H1 (cell line): Measurements from ENCODE around the gene TMEM54. TPM values are rescaled to one million over a fixed set of nuclear protein-coding genes. Genes with fewer than 3 reads are reported as not detected.

ENCODE experiments used
- CHD7 ChIP-seq: fragments of 300-600 bp; sonication (generic); IDR thresholded peaks from 2 replicates; pipeline ENCODE4 v1.7.1; 2012; ENCODE audit warnings: low read length, moderate library complexity, mild to moderate bottlenecking, inconsistent platforms; ENCODE audit not compliant: insufficient replicate concordance
- polyA plus RNA-seq, 7 experiments: library from polyadenylated mRNA; depleted of rRNA in 3 of 7; stranded (reverse) in 5 of 7; unstranded in 2 of 7; fragments of >200 nt in 5 of 7; fragments of 200-250 nt in 2 of 7; gene quantifications; 1 replicate in 5 of 7; 2 replicates in 1 of 7; 4 replicates in 1 of 7; pipeline versions ENCODE4 v1.2.1 to v1.2.3, GENCODE V29; 2011 to 2013; ENCODE audit warnings: missing spikeins in 2 of 7, mixed read lengths in 2 of 7
- total RNA-seq: library from RNA; stranded (reverse); fragmentation: NEBNext Ultra II Directional; extraction: Animal tissue kit (Norgen Biotek cat#: 25700); gene quantifications from 2 replicates; pipeline ENCODE4 v1.2.1, GENCODE V29; 2021

Gene TMEM54
- total and polyA plus RNA-seq, 2 of the 8 experiments (the other 6 are each of a cell fraction or from before 2014, with no cell fraction given) = 9.5 to 58.7 TPM

- no peak for TF ChIP-seq CHD7
Observed at GRCh38 chr1:32901823-32902534, 790 bp upstream of the TMEM54 start (continued).
